HPDE6-E6E7 (cell line): ENCODE results near the gene BACE2.
"Not testable (repeated sequence)": the region's sequence is repeated elsewhere in the genome, so short reads cannot be mapped to it uniquely, and the experiment has no call there.

Experiments used
- DNase-seq: peaks from one replicate; pipeline ENCODE4 v3.0.0; 2011; ENCODE audit warnings: missing footprints; ENCODE audit errors: extremely low spot score

The BACE2 gene

GRCh38 chr21:41277846-41278245 is 109.9 kb downstream of the BACE2 start:
- DNase-seq: no peak

GRCh38 chr21:41280115-41280919 is 112.4 kb downstream of the BACE2 start:
- no peak for DNase-seq

- DNase-seq: no peak
These were observed 114.5 kb downstream of the BACE2 start for GRCh38 chr21:41282412-41282811.

- DNase-seq: peak; percentile 73
These were observed 115.4 kb downstream of the BACE2 start for GRCh38 chr21:41283211-41283818.

- no peak for DNase-seq
These were observed 121.5 kb downstream of the BACE2 start for GRCh38 chr21:41289431-41289830.

GRCh38 chr21:41290106-41290799 is 122.3 kb downstream of the BACE2 start:
- no peak for DNase-seq

- DNase-seq: no peak
These were observed 126.7 kb downstream of the BACE2 start for GRCh38 chr21:41294548-41295231.

- DNase-seq: no peak
These were observed 127.8 kb downstream of the BACE2 start for GRCh38 chr21:41295721-41296254.

GRCh38 chr21:41302976-41303375 is 135.0 kb downstream of the BACE2 start:
- no peak for DNase-seq

- no peak for DNase-seq
These were observed 136.2 kb downstream of the BACE2 start for GRCh38 chr21:41304068-41304720.

- no peak for DNase-seq
These were observed 139.3 kb downstream of the BACE2 start for GRCh38 chr21:41307219-41307618.

GRCh38 chr21:41313285-41314164 is 145.6 kb downstream of the BACE2 start:
- DNase-seq: not testable (repeated sequence)

- no peak for DNase-seq
These were observed 147.8 kb downstream of the BACE2 start for GRCh38 chr21:41315726-41316125.

- DNase-seq: no peak
These were observed 148.5 kb downstream of the BACE2 start, which contains the start of gene FAM3B for GRCh38 chr21:41316200-41317062. TSS of gene FAM3B (plus strand) at chr21:41316801. CDS start at chr21:41316880, 79 bp downstream.

- no peak for DNase-seq
These were observed 149.1 kb downstream of the BACE2 start for GRCh38 chr21:41317063-41317392.

GRCh38 chr21:41317458-41317857 is 149.5 kb downstream of the BACE2 start:
- DNase-seq: no peak

GRCh38 chr21:41318218-41318617 is 150.3 kb downstream of the BACE2 start:
- DNase-seq: no peak

- DNase-seq: no peak
These were observed 151.3 kb downstream of the BACE2 start for GRCh38 chr21:41319273-41319672.

- DNase-seq: no peak
These were observed 153.4 kb downstream of the BACE2 start for GRCh38 chr21:41321211-41321907.
